Activated T-helper 1 cell treated with anti-CD3 and anti-CD28 coated beads, Interleukin-12 subunit alpha, Interleukin-12 subunit beta, Interleukin-2, Interleukin-4 antibody, amounts not matched to agents 30 ng/mL and 10 ng/mL and 1 ng/mL, durations not matched to agents 14 hours and 24 hours and 36 hours (primary cell): ENCODE data around the gene RNF220. TPM values are rescaled to one million over a fixed set of nuclear protein-coding genes. Genes with fewer than 3 reads are reported as not detected.

Experiments
- DNase-seq: peaks from one replicate; pipeline ENCODE4 v3.0.0; 2021; ENCODE audit warnings: low spot score
- H3K27ac Mint-ChIP-seq: one replicate; pipeline ENCODE4 v1.8.0; 2021; ENCODE audit warnings: mild to moderate bottlenecking, mixed read lengths
- H3K27me3 Mint-ChIP-seq: one replicate; pipeline ENCODE4 v1.8.0; 2022; ENCODE audit warnings: mild to moderate bottlenecking, moderate library complexity, mixed read lengths; ENCODE audit not compliant: insufficient read depth
- H3K36me3 Mint-ChIP-seq: one replicate; pipeline ENCODE4 v1.8.0; 2021; ENCODE audit warnings: low read depth, mixed read lengths
- H3K4me1 Mint-ChIP-seq: one replicate; pipeline ENCODE4 v1.8.0; 2021; ENCODE audit warnings: low read depth, mixed read lengths
- H3K4me3 Mint-ChIP-seq: one replicate; pipeline ENCODE4 v1.8.0; 2021; ENCODE audit warnings: mild to moderate bottlenecking, moderate library complexity, mixed read lengths
- H3K9me3 Mint-ChIP-seq: one replicate; pipeline ENCODE4 v1.8.0; 2021; ENCODE audit warnings: mixed read lengths
- intact Hi-C: fragments of 100-400 bp; cut with micrococcal nuclease; formaldehyde crosslinking; loops from one replicate; pipeline ENCODE4 v1.15.1; 2024
- total RNA-seq: library from RNA; stranded (reverse); gene quantifications from 2 replicates; pipeline ENCODE4 v1.2.3, GENCODE V29; 2022

Gene RNF220
- total RNA-seq, 1 donor from 2014 or later, result 103 TPM

DNA sequence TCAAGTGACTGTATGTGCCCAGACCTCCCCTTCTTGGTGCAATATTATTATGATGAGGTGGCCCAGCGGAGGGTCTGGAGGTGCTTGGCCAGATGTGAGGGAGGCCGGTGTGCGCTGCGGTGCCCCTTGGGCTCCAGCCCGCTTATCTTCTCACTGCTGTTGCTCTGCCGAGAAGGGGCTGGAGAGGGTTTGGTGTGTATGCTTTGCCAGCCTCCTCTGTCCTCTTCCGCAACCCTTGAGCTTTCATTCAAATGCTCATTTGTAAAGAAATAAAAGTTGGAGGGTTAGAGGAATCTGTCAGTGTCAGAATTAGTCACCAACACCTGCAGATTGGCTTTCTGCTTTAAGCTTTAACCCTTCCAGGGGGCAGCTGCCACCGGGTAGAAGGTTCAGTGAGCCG, 19.7 kb downstream of the RNF220 start:
- no peaks in the 10 kb centered on the region for H3K9me3 Mint-ChIP-seq
- no peak overlapping the region for H3K27ac Mint-ChIP-seq
- H3K27me3 Mint-ChIP-seq, result peaks cover 77% of the 10 kb centered on the region

DNA sequence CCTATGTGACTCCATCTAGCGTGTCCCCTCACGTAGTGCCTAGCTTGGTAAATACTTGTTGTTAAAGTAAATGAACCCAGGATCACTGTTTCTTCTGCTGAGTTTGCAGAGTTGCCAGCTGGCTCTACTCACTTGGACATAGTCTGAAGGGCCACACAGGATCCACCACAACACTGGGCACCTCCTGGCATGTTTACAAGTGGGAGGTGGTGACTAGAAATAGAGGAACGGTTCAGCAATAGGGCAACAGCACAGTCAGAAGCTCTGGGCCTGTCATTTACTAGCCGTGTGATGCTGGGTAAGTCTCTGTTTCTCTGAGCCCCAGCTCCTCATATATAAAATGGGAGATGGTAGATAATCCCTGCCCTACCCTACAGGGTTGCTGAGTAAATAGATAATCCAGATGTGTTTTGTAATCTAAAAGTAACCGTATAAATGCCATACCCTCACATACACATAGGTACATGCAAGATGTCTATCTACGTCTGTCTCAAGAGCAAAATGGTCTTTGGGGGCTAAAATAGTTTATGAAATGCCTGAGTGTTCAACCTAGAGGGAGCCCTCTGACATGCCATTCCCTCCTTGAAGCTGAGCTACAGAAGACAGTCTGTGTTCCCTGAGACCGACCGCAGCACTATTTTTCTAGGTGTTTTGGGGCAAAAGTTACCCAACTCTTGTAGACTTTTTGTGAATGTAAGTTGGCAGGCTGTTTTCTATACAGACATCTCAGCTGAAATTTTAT, 20.5 kb downstream of the RNF220 start:
- Mint-ChIP-seq H3K9me3 (no peaks in the 10 kb centered on the region), H3K4me1 (no peaks in the 10 kb centered on the region), H3K27ac (no peak overlapping the region), H3K36me3 (no peaks in the 10 kb centered on the region), H3K4me3 (no peak overlapping the region), H3K27me3 (peaks cover 69% of the 10 kb centered on the region)
- intact Hi-C loops, result no loop called here
- DNase-seq, result no peak

More for the DNA sequence above, 19.7 kb downstream of the RNF220 start:
- H3K4me1 Mint-ChIP-seq, result no peaks in the 10 kb centered on the region
- H3K36me3 Mint-ChIP-seq, result no peaks in the 10 kb centered on the region
- no peak for DNase-seq
- H3K4me3 Mint-ChIP-seq, result no peak overlapping the region
- intact Hi-C loops, result no loop called here

DNA sequence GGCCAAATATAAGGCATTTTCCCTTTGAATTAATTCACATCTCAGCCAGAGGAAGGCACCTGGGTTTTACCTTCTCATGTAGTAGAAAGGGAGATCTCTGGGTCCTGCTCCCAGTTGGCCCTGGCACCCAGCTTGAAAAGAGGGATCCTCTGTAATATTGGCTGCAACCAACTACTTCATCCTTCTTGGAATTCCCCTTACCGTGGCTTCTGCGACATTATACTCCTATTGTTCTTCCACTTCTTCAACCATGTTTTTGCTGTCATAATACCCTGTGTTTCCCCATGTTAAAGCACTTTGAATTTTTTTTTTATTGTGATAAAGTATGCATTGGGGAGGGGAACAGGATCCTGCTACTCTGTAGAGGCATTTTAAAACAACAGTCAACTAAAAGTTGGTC, 26.8 kb downstream of the RNF220 start:
- intact Hi-C loops, result no loop called here
- H3K4me1 Mint-ChIP-seq, result no peaks in the 10 kb centered on the region
- no peaks in the 10 kb centered on the region for H3K36me3 Mint-ChIP-seq
- DNase-seq, result no peak
- no peaks in the 10 kb centered on the region for H3K9me3 Mint-ChIP-seq
- peaks cover 46% of the 10 kb centered on the region for H3K27me3 Mint-ChIP-seq
- H3K27ac Mint-ChIP-seq, result no peak overlapping the region
- no peak overlapping the region for H3K4me3 Mint-ChIP-seq

DNA sequence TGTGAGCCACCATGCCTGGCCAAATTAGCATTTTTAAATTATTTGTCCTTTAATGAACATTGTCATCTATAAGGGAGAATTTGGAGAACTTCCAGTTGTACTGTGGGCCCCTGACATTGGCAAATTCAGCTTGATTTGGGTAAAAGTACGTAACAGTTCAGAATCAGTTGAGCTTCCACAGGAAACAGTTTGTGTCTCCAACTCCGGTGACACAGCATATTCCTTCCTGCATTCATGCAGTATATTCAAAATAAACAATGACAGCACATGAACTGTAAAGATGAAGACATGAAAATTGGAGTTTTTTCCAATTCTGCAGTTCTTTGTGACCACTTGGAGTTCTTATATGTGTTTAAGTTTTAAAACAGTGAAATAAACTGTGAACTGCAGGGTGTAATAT, 28.2 kb downstream of the RNF220 start:
- no peak overlapping the region for H3K27ac Mint-ChIP-seq
- H3K4me3 Mint-ChIP-seq, result no peak overlapping the region
- no peaks in the 10 kb centered on the region for H3K36me3 Mint-ChIP-seq
- H3K9me3 Mint-ChIP-seq, result no peaks in the 10 kb centered on the region
- H3K27me3 Mint-ChIP-seq, result peaks cover 35% of the 10 kb centered on the region
- intact Hi-C loops, result no loop called here
- H3K4me1 Mint-ChIP-seq, result no peaks in the 10 kb centered on the region
- DNase-seq, result no peak

DNA sequence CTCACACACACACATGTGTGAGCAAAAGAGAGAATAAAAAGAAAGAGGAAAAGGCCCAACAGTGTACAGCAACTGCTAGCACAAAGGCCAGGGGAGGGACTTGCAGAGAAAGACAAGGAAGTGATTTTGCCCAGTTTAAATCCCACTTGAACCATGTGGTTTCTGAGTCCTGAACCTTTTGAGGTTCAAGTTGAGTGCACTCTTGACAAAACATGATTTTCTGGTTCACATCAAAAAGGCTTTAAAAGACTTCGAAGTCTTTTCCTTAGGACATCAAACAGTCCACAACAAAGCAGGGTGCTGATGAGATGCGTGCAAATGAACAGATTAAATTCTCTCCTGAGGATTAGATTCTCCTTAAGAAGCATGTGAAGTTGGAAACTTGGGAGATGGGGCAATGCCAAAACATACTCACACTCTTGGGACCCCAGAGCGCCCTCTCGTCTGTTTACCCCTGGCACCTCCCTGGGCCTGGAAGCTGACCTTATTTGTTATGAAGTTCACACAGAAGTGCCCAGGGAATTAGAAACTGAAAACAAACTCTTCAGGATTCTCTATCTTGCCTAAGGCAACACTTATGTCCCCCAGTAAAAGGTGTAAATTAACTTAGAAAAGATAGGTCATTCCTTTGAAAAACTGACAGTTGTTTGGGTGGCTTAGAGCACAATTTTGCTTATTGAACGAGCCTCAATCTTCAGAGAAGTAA, 31.5 kb downstream of the RNF220 start:
- DNase-seq, result no peak
- Mint-ChIP-seq H3K36me3 (no peaks in the 10 kb centered on the region), H3K27ac (no peak overlapping the region), H3K4me3 (no peak overlapping the region), H3K4me1 (no peaks in the 10 kb centered on the region), H3K27me3 (peaks cover 19% of the 10 kb centered on the region), H3K9me3 (no peaks in the 10 kb centered on the region)
- intact Hi-C loops, result no loop called here

DNA sequence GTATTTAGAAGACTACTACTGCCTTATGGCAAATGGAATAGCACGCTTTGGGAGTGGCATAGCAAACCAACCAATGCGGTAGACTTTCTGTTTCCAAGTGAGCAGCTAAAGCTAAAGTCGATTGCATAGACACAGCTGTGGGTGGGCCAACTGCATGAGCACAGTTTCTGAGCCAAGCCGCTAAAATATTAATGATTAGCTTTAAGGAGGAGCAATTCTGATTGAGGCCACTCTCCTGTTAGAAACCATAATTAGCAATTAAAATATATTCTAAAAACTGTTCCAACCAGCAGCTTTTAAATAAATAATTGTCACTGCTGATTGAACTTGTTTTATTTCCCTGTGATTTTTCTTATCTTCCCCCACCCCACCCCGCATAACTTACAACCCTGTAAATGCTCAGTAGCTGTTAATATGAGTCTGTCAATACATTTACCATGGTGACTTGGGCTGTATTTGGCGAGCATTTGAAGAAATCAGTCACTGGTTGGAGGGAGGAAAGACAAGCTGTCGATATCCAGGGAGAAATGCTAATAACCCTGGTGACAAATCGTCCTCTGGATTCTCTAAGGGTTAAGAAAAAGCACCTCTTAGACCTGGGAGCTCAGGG, 32.2 kb downstream of the RNF220 start:
- peaks cover 14% of the 10 kb centered on the region for H3K27me3 Mint-ChIP-seq
- H3K9me3 Mint-ChIP-seq, result no peaks in the 10 kb centered on the region
- H3K27ac Mint-ChIP-seq, result no peak overlapping the region
- no peak overlapping the region for H3K4me3 Mint-ChIP-seq
- DNase-seq, result no peak
- H3K4me1 Mint-ChIP-seq, result no peaks in the 10 kb centered on the region
- intact Hi-C loops, result no loop called here
- H3K36me3 Mint-ChIP-seq, result no peaks in the 10 kb centered on the region

DNA sequence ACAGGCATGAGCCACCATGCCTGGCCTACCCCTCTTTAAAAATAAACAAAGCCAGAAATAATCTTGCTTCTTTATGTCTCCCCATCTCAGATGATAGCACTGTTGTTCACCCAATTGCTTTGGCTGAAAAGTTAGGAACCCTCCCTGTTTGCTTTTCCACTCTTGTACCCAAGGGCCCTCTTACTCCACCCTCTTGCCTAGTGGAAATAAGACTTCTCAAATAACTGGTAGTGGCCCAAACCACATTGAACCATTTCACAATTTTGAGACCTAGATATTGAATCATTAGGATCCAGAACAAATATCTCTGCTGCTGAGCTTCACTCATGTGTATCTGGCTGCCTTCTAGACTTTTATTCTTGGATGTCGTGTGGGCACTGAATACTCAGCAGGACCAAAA, 37.7 kb downstream of the RNF220 start:
- Mint-ChIP-seq H3K36me3 (no peaks in the 10 kb centered on the region), H3K4me3 (no peak overlapping the region), H3K4me1 (no peaks in the 10 kb centered on the region), H3K27me3 (peaks cover 16% of the 10 kb centered on the region), H3K27ac (no peak overlapping the region), H3K9me3 (no peaks in the 10 kb centered on the region)
- intact Hi-C loops, result no loop called here
- DNase-seq, result no peak

DNA sequence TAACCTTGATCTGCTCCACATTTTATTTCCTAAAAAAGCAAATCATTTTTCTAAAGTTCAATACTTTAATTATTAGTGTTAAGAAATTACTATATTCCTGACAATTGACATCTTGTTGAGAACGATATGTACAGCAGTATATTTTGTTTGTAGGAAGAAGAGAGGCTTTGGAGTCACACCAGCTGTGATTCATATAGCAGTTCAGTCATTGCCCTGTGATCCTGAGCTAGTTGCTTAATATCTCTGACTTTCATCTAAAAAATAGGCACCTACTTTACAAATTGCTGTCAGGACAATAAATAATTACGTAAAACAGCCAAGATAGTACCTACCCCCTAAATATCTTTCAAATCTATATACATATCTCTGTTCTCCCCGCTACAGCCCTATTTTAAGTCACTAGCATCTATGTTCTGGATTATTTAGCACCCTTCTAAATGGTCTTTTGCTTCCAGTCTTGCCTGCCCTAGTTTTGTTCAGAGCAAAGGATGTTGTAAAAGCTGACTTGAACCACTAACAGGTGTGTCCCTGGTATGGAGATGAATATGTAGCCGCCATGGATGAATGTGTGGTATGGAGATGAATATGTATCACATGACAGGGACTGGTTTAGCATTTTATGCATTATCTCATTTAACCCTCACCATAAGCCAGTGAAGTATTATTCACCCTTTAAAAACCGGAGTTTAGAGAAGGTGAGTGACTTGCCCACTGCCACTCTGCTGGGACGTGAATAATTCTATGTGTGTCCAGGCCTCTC, 42.2 kb downstream of the RNF220 start:
- no peaks in the 10 kb centered on the region for H3K36me3 Mint-ChIP-seq
- no peak for DNase-seq
- intact Hi-C loops, result no loop called here
- no peaks in the 10 kb centered on the region for H3K9me3 Mint-ChIP-seq
- no peak overlapping the region for H3K27ac Mint-ChIP-seq
- no peak overlapping the region for H3K4me3 Mint-ChIP-seq
- peaks cover 13% of the 10 kb centered on the region for H3K27me3 Mint-ChIP-seq
- H3K4me1 Mint-ChIP-seq, result no peaks in the 10 kb centered on the region

DNA sequence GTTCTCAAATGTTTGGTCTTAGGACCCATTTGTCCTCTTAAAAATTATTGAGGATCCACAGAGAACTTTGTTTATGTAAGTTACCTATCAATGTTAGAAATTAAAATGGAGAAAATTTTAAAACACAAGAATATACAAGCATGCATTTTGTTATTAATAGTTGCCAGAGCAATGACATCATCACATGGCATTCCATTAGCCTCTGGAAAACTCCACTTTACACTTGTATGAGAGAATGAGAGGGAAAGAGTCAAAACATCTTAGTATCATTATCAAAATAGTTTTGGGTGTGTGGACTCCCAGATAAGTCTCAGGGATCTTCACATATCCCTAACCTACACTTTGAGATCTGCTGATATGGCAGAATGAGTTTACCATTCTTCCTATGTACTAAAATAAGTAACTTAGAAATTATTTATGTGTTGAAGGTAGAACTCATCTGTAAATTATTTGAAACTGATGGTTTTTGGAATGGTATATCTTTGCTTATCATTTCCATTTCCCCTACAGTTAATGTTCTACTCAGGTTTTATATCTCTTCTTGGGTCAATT, 48.8 kb downstream of the RNF220 start:
- Mint-ChIP-seq H3K4me1 (no peaks in the 10 kb centered on the region), H3K27ac (no peak overlapping the region), H3K9me3 (no peaks in the 10 kb centered on the region), H3K4me3 (no peak overlapping the region), H3K27me3 (peaks cover 18% of the 10 kb centered on the region), H3K36me3 (no peaks in the 10 kb centered on the region)
- DNase-seq, result no peak
- intact Hi-C loops, result no loop called here

DNA sequence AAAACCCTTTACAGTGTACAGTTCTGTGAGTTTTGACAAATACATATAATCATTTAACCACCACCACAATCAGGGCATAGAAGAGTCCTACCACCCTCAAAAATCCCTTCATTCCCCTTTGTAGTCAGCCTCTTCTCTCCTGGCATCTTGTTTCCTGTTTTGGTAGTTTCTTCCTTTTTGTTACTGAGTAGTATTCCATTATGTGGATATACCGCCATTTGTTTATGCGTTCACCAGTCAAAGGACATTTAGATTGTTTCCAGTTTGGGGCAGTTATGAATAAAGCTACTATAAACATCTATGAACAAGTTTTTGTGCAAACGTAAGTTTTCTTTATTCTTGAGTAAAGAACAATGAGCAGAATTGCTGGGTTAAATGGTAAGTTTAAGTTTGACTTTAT, 49.6 kb downstream of the RNF220 start:
- Mint-ChIP-seq H3K36me3 (no peaks in the 10 kb centered on the region), H3K27me3 (peaks cover 23% of the 10 kb centered on the region), H3K4me1 (no peaks in the 10 kb centered on the region), H3K9me3 (no peaks in the 10 kb centered on the region), H3K4me3 (no peak overlapping the region), H3K27ac (no peak overlapping the region)
- DNase-seq, result no peak
- intact Hi-C loops, result no loop called here

DNA sequence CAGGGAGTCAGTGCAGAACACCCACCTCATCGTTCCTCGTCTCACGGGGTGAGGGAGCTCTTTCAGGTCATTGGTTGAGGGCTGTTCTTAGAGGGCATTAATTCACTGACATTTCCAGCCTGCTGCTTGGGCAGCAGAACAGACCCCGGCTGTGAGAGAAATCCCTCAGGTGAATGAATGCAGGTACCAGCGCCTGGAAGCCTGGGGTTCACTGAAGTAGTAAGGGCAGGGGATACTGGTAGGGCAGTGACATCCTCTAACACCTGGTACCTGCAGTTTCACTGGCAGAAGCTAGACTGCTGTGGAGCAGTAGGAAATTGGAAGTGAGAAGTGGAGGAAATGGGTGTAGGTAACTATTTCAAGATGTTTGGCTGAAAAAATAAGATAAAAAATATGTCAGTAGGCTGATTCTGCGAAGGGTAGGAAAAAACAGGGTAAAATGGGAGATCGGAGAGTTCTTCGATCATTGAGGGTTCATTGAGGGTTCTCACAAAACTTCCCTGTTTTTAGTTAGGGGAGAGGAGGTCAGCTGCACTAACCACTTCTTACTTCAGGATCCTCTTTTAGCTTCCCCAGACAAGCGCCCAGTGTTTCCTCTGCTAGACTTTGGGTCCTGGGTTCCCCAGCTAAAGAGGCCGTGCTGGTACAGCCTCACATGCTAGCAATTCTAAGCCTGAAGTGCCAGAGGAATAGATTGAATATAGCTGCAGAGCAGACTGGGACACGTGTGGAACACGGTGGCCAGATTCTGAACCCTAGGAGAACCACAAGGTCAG, 55.2 kb downstream of the RNF220 start:
- Mint-ChIP-seq H3K9me3 (no peaks in the 10 kb centered on the region), H3K27ac (no peak overlapping the region), H3K36me3 (no peaks in the 10 kb centered on the region), H3K27me3 (peaks cover 22% of the 10 kb centered on the region), H3K4me3 (no peak overlapping the region), H3K4me1 (no peaks in the 10 kb centered on the region)
- intact Hi-C loops, result no loop called here
- no peak for DNase-seq

DNA sequence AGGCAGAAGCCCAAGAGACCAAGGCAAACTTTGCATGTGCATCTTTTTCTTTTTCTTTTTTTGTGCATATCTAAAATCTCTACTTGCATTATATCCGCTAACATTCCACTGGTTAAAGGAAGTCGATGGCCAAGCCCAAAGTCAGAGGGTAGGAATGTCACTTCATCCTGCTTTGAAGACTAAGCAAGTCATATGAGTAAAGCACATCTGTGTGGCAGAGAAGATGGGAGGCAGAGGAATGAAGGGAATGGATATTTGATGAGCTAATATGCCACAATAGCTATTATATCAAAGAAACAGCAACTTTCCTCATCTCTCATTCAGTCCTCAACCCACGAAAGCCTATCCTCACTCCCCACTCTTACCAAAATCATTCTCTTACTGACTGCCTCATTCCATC, 59.3 kb downstream of the RNF220 start:
- Mint-ChIP-seq H3K27ac (no peak overlapping the region), H3K4me3 (no peak overlapping the region), H3K9me3 (no peaks in the 10 kb centered on the region), H3K4me1 (no peaks in the 10 kb centered on the region), H3K27me3 (peaks cover 16% of the 10 kb centered on the region), H3K36me3 (no peaks in the 10 kb centered on the region)
- no peak for DNase-seq
- intact Hi-C loops, result no loop called here
